Panc1 (cell line): ENCODE data around the gene HNRNPUL1. TPM values are rescaled to one million over a fixed set of nuclear protein-coding genes. Genes with fewer than 3 reads are reported as not detected.
A peak's percentile ranks its signal among the peaks of the same experiment; 100 is the strongest.

Experiments
- ATAC-seq: fragments of 200-7000 bp; cut with Tn5 transposase; 2 replicates; pipeline ENCODE4 v1.9.1; 2020; ENCODE audit warnings: mild to moderate bottlenecking, moderate library complexity
- BruUV-seq: library from RNA; stranded (reverse); fragments of 400-500 nt; replicated peaks from 2 replicates; lab custom pipeline; 2021; lab: Mats Ljungman, UMichigan
- CTCF ChIA-PET: fragments of 300-600 bp; sonication (Branson Sonifier 250); formaldehyde crosslinking; loops from one replicate; lab custom pipeline; 2022; ENCODE audit warnings: antibody characterized with exemption; lab: Charles Lee
- POLR2A ChIA-PET: fragments of 300-600 bp; sonication (Branson Sonifier 250); formaldehyde crosslinking; loops from one replicate; lab custom pipeline; 2022; ENCODE audit warnings: antibody characterized with exemption; lab: Charles Lee
- DNase-seq: peaks from one replicate; pipeline ENCODE4 v3.0.0-alpha.2; 2010; ENCODE audit warnings: low read depth, low spot score
- H3K27ac ChIP-seq: 2 replicates; pipeline ENCODE4 v1.5.1; 2011; ENCODE audit warnings: mild to moderate bottlenecking, low read length, inconsistent platforms
- H3K27me3 ChIP-seq: fragments of 200-500 bp; sonication (Bioruptor generic); 2 replicates; pipeline ENCODE4 v1.6.0; 2014; ENCODE audit warnings: low read length, inconsistent platforms; ENCODE audit not compliant: control insufficient read depth, insufficient read depth
- H3K36me3 ChIP-seq: fragments of 200-500 bp; sonication (Bioruptor generic); 2 replicates; pipeline ENCODE4 v1.5.1; 2014; ENCODE audit warnings: inconsistent platforms, mild to moderate bottlenecking, low read length, moderate library complexity; ENCODE audit not compliant: control insufficient read depth, insufficient read depth
- H3K4me1 ChIP-seq: 2 replicates; pipeline ENCODE4 v1.5.1; 2011; ENCODE audit warnings: inconsistent platforms, mild to moderate bottlenecking, low read length, moderate library complexity; ENCODE audit not compliant: control insufficient read depth, insufficient read depth
- H3K4me3 ChIP-seq, 2 experiments: 2 replicates each; pipeline ENCODE4 v1.5.1; 2011 to 2012; ENCODE audit warnings: low read depth in 2 of 2, low read length in 2 of 2, mild to moderate bottlenecking in 2 of 2, inconsistent platforms in 1 of 2, moderate library complexity in 1 of 2
- H3K9me3 ChIP-seq: fragments of 200-500 bp; sonication (Bioruptor generic); 2 replicates; pipeline ENCODE4 v1.5.1; 2014; ENCODE audit warnings: low read depth, mild to moderate bottlenecking, inconsistent platforms, low read length, moderate library complexity; ENCODE audit not compliant: control insufficient read depth, insufficient read depth
- POLR2AphosphoS5 ChIP-seq: IDR thresholded peaks from 2 replicates; pipeline ENCODE4 v1.6.1; 2012; ENCODE audit warnings: mild to moderate bottlenecking, low read depth, low read length, moderate library complexity
- SIN3A ChIP-seq: IDR thresholded peaks from 2 replicates; pipeline ENCODE4 v1.6.1; 2012; ENCODE audit warnings: low read depth, mild to moderate bottlenecking, low read length, moderate library complexity, borderline replicate concordance; ENCODE audit not compliant: insufficient read depth
- TCF7L2 ChIP-seq: IDR thresholded peaks from 2 replicates; pipeline ENCODE4 v1.6.1; 2011; ENCODE audit warnings: mild to moderate bottlenecking, low read depth, low read length, inconsistent platforms
- in situ Hi-C: cut with HindIII; loops from 2 replicates; pipeline ENCODE4 v1.10.0; 2016; ENCODE audit warnings: low sequenced_read_pairs, low pct_unique_long_range_greater_than_20kb
- intact Hi-C: fragments of 100-400 bp; cut with micrococcal nuclease; formaldehyde crosslinking; loops from one replicate; pipeline ENCODE4 v1.10.0; 2022; ENCODE audit not compliant: unreplicated experiment
- total RNA-seq: library from RNA; stranded (reverse); gene quantifications from one replicate; pipeline ENCODE4 v1.2.1, GENCODE V29; 2021; ENCODE audit not compliant: unreplicated experiment
- TF ChIP-seq, protein P1 (sequence below): fragments of 450-650 bp; IDR thresholded peaks from 2 replicates; pipeline ENCODE4 v1.5.1; 2017; ENCODE audit warnings: mild to moderate bottlenecking
- TF ChIP-seq, protein P2 (sequence below), 2 experiments: IDR thresholded peaks; 2 replicates each; pipeline ENCODE4 v1.6.1; 2011 to 2012; ENCODE audit warnings: low read depth in 2 of 2, control low read depth in 1 of 2, low read length in 1 of 2, mild to moderate bottlenecking in 1 of 2, moderate library complexity in 1 of 2; ENCODE audit not compliant: insufficient read depth in 1 of 2

The HNRNPUL1 gene
- total RNA-seq, 1 experiment from 2014 or later = 183 TPM

DNA sequence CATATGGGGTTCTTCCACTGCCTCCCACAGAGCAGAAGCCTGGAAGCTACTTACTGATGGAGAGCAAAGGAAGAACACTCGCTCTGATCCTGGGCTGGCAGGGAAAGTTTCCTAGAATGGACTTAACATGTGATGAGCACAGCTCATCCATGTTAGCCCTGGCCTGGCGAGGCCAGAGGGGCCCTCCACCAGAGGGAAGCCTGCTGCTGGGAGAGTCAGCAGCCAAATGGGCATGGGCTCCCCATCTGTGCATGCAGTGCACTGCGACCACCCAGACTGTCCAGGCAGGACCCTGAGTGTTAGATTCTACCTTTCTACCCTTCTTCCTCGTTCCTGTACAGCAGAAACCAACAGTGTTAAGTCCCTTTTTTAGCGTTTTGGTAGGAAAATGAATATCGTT lies 8.9 kb downstream of the HNRNPUL1 start:
- ChIA-PET POLR2A (no interaction called here), CTCF (no interaction called here)
- Histone ChIP-seq H3K36me3 (peaks cover 33% of the 10 kb centered on the region), H3K9me3 (no peaks in the 10 kb centered on the region), H3K27ac (no peak overlapping the region), H3K4me3 (no peak overlapping the region), H3K4me1 (no peaks in the 10 kb centered on the region), H3K27me3 (no peaks in the 10 kb centered on the region)
- no peak for DNase-seq
- BruUV-seq = no TSS peak
- intact Hi-C loops (no loop called here), in situ Hi-C loops (no loop called here)
- peak; percentile 51; the same call in 1 of the 2 replicates for ATAC-seq
- TF ChIP-seq SIN3A (no peak), POLR2AphosphoS5 (no peak), TCF7L2 (no peak)
- TF ChIP-seq, protein P1, sequence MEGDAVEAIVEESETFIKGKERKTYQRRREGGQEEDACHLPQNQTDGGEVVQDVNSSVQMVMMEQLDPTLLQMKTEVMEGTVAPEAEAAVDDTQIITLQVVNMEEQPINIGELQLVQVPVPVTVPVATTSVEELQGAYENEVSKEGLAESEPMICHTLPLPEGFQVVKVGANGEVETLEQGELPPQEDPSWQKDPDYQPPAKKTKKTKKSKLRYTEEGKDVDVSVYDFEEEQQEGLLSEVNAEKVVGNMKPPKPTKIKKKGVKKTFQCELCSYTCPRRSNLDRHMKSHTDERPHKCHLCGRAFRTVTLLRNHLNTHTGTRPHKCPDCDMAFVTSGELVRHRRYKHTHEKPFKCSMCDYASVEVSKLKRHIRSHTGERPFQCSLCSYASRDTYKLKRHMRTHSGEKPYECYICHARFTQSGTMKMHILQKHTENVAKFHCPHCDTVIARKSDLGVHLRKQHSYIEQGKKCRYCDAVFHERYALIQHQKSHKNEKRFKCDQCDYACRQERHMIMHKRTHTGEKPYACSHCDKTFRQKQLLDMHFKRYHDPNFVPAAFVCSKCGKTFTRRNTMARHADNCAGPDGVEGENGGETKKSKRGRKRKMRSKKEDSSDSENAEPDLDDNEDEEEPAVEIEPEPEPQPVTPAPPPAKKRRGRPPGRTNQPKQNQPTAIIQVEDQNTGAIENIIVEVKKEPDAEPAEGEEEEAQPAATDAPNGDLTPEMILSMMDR = no peak
- TF ChIP-seq, protein P2, sequence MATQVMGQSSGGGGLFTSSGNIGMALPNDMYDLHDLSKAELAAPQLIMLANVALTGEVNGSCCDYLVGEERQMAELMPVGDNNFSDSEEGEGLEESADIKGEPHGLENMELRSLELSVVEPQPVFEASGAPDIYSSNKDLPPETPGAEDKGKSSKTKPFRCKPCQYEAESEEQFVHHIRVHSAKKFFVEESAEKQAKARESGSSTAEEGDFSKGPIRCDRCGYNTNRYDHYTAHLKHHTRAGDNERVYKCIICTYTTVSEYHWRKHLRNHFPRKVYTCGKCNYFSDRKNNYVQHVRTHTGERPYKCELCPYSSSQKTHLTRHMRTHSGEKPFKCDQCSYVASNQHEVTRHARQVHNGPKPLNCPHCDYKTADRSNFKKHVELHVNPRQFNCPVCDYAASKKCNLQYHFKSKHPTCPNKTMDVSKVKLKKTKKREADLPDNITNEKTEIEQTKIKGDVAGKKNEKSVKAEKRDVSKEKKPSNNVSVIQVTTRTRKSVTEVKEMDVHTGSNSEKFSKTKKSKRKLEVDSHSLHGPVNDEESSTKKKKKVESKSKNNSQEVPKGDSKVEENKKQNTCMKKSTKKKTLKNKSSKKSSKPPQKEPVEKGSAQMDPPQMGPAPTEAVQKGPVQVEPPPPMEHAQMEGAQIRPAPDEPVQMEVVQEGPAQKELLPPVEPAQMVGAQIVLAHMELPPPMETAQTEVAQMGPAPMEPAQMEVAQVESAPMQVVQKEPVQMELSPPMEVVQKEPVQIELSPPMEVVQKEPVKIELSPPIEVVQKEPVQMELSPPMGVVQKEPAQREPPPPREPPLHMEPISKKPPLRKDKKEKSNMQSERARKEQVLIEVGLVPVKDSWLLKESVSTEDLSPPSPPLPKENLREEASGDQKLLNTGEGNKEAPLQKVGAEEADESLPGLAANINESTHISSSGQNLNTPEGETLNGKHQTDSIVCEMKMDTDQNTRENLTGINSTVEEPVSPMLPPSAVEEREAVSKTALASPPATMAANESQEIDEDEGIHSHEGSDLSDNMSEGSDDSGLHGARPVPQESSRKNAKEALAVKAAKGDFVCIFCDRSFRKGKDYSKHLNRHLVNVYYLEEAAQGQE (IDR thresholded peaks at IDR 0.05; ENCODE audit: insufficient read depth in 1 of 2, low read depth in 2 of 2, low read length in 1 of 2) = no peak

DNA sequence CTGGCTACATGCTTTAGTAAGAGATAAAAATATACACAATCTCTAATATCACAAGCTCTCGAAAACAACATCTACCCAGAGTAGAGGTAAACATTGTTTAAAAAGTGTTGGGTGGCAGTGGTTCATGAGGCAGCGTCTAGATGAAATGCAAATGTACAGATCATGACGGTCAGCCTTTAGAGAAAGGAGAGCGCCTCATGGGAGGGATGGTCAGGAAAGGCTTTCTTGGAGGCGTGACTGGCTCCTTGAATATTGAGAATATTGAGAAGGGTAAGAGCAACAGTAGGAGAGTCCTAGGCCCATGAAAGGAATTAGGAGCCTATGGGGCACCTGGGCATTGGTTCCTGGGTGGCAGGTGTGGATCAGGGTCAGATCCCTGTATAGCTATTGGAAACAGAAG lies 10.6 kb downstream of the HNRNPUL1 start:
- Histone ChIP-seq H3K27me3 (no peaks in the 10 kb centered on the region), H3K9me3 (no peaks in the 10 kb centered on the region), H3K4me1 (no peaks in the 10 kb centered on the region), H3K27ac (no peak overlapping the region), H3K36me3 (peaks cover 37% of the 10 kb centered on the region), H3K4me3 (no peak overlapping the region)
- intact Hi-C loops = no loop called here
- no peak for ATAC-seq
- POLR2A ChIA-PET = no interaction called here
- no peak for DNase-seq
- no TSS peak for BruUV-seq
- TF ChIP-seq SIN3A = no peak
- in situ Hi-C loops = no loop called here
- CTCF ChIA-PET = no interaction called here

DNA sequence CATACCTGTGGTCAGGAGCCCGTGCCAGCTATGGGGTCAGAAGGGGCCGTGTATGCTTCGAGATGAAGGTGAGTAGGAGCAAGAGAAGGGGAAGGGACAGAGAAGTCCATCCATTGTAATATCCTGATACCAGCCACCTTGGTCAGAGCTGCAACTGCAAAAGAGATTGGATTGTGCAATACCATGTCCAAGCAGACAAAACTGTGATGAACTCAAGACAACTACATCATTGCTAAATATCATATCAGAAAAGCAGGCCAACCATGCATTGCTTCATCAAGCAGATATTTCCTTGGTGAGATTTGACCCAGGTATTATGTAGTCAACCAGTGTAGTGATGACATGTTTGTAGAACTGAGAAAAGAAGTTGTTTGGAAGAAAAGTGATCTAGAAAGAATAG lies 12.1 kb downstream of the HNRNPUL1 start:
- in situ Hi-C loops (no loop called here), intact Hi-C loops (no loop called here)
- no peaks in the 10 kb centered on the region for H3K27me3 ChIP-seq
- ChIA-PET CTCF (no interaction called here), POLR2A (no interaction called here)
- peaks cover 43% of the 10 kb centered on the region for H3K36me3 ChIP-seq
- H3K4me3 ChIP-seq = no peak overlapping the region
- BruUV-seq = no TSS peak
- no peak for ATAC-seq
- H3K9me3 ChIP-seq = no peaks in the 10 kb centered on the region
- no peak for DNase-seq
- H3K4me1 ChIP-seq = no peaks in the 10 kb centered on the region
- no peak overlapping the region for H3K27ac ChIP-seq
- no peak; the same call in 1 of the 2 replicates for TF ChIP-seq POLR2AphosphoS5
- no peak for TF ChIP-seq TCF7L2
- no peak for TF ChIP-seq SIN3A
- TF ChIP-seq, protein P1 = no peak
- TF ChIP-seq, protein P2 (IDR thresholded peaks at IDR 0.05; ENCODE audit: insufficient read depth in 1 of 2, low read depth in 2 of 2, low read length in 1 of 2) = no peak
